Thyroid gland (tissue), 4 donors: ENCODE results near the gene CRAMP1. TPM values are rescaled to one million over a fixed set of nuclear protein-coding genes. Genes with fewer than 3 reads are reported as not detected.

Experiments
- DNase-seq, 2 donors: peaks; one replicate each; pipeline ENCODE4 v3.0.0-alpha.2; 2019
- H3K27ac ChIP-seq, 3 donors: fragments of 200-600 bp; sonication (generic); 1 replicate in 2 of 3; 2 replicates in 1 of 3; pipeline ENCODE4 v1.5.1; 2016 to 2019; ENCODE audit warnings: mild to moderate bottlenecking in 1 of 3, moderate library complexity in 1 of 3
- H3K27me3 ChIP-seq: fragments of 200-600 bp; sonication (generic); one replicate; pipeline ENCODE4 v1.5.1; 2019
- H3K36me3 ChIP-seq, 2 donors: fragments of 200-600 bp; sonication (generic); one replicate each; pipeline ENCODE4 v1.5.1; 2016 to 2019
- H3K4me1 ChIP-seq, 2 donors: fragments of 200-600 bp; sonication (generic); one replicate each; pipeline ENCODE4 v1.5.1; 2017 to 2019
- H3K4me3 ChIP-seq, 3 donors: fragments of 200-600 bp; sonication (generic); replicated peaks in 1 of 3; 1 replicate in 2 of 3; 2 replicates in 1 of 3; pipeline ENCODE4 v1.5.1; 2016; ENCODE audit warnings: mild to moderate bottlenecking in 1 of 3
- H3K9me3 ChIP-seq: fragments of 200-600 bp; sonication (generic); one replicate; pipeline ENCODE4 v1.5.1; 2017
- CTCF ChIP-seq, 6 experiments: fragments of 200-600 bp in 3 of 6; fragments of 450-650 bp in 3 of 6; sonication (generic) in 3 of 6; IDR thresholded peaks; one replicate each; pipeline ENCODE4 v1.5.1; 2016 to 2019; ENCODE audit warnings: antibody characterized with exemption in 6 of 6, mild to moderate bottlenecking in 2 of 6, inconsistent platforms in 1 of 6, moderate library complexity in 1 of 6
- POLR2A ChIP-seq, 2 donors: fragments of 450-650 bp; IDR thresholded peaks; one replicate each; pipeline ENCODE4 v1.6.1; 2017; ENCODE audit warnings: antibody characterized with exemption in 2 of 2, mild to moderate bottlenecking in 2 of 2, moderate library complexity in 1 of 2
- whole genome bisulfite sequencing, 2 donors: methylation state at CpG; one replicate each; pipeline ENCODE4 v1.1.5; 2017; 5-methylcytosine and 5-hydroxymethylcytosine counted together
- intact Hi-C: fragments of 100-400 bp; cut with DNase I; formaldehyde crosslinking; loops from one replicate; pipeline ENCODE4 v1.15.1; 2023
- total RNA-seq, 4 donors: library from RNA; depleted of rRNA; stranded (reverse); fragments of >200 nt; gene quantifications; one replicate each; pipeline ENCODE4 v1.2.3, GENCODE V29; 2016

CRAMP1 gene
- total RNA-seq, 4 donors from 2014 or later: 11.0 to 20.8 (median 15.6) TPM

DNA sequence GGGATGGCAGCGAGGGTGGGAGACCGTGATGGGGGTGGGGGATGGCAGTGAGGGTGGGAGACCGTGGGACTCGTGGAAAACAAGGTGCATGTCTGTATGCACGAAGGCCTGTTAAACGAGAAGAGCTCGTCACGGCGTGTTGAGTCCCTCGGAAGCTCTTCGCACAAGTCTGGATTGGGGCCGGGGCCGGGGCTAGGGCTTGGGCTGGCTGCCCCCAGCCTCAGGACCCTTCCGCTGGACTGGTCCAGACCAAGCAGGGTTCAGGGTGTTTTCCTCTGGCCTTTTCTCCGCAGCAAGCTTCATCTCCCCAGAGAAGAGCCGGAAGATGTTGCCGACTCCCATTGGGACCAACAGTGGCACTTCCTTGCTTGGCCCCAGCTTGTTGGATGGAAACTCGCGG, 58.2 kb downstream of the CRAMP1 start:
- peaks cover 83 to 95% of the 10 kb centered on the region in 2 donors for H3K36me3 ChIP-seq
- WGBS, 2 donors: 92 to 95% methylated on average over 16 to 18 of the region's 19 CpGs

GRCh38 chr16:1670866-1671265, 58.7 kb downstream of the CRAMP1 start:
- TF ChIP-seq CTCF (IDR thresholded peaks at IDR 0.05) (no peak), POLR2A (IDR thresholded peaks at IDR 0.05) (no peak)
- DNase-seq: no peak
- WGBS, 2 donors: 97% methylated on average over 7 of the region's 7 CpGs; no CpG with 5 or more reads in 1 of the 2 donors
- no peaks in the 10 kb centered on the region for H3K9me3 ChIP-seq
- H3K36me3 ChIP-seq: peaks cover 83 to 91% of the 10 kb centered on the region in 2 donors
- no peaks in the 10 kb centered on the region for H3K4me1 ChIP-seq
- intact Hi-C loops: no loop called here
- no peak overlapping the region for H3K27ac ChIP-seq
- H3K27me3 ChIP-seq: no peaks in the 10 kb centered on the region
- no peak overlapping the region for H3K4me3 ChIP-seq

More for the DNA sequence above, 58.2 kb downstream of the CRAMP1 start:
- DNase-seq: no peak
- TF ChIP-seq POLR2A (IDR thresholded peaks at IDR 0.05) (no peak), CTCF (IDR thresholded peaks at IDR 0.05) (no peak)
- H3K27me3 ChIP-seq: no peaks in the 10 kb centered on the region
- no peak overlapping the region for H3K27ac ChIP-seq
- no peak overlapping the region for H3K4me3 ChIP-seq
- no peaks in the 10 kb centered on the region for H3K9me3 ChIP-seq
- intact Hi-C loops: no loop called here
- H3K4me1 ChIP-seq: no peaks in the 10 kb centered on the region

GRCh38 chr16:1673424-1674151, 61.4 kb downstream of the CRAMP1 start:
- Histone ChIP-seq H3K4me3 (no peak overlapping the region), H3K27ac (no peak overlapping the region), H3K27me3 (no peaks in the 10 kb centered on the region), H3K9me3 (no peaks in the 10 kb centered on the region), H3K4me1 (peaks cover 0 to under 1% of the 10 kb centered on the region in 2 donors), H3K36me3 (peaks cover 55 to 63% of the 10 kb centered on the region in 2 donors)
- 89 to 94% methylated on average over 24 to 26 of the region's 26 CpGs for WGBS, 2 donors
- no peak for DNase-seq
- TF ChIP-seq CTCF (IDR thresholded peaks at IDR 0.05) (no peak), POLR2A (IDR thresholded peaks at IDR 0.05) (no peak)
- intact Hi-C loops: no loop called here

GRCh38 chr16:1674306-1674705, 62.1 kb downstream of the CRAMP1 start:
- Histone ChIP-seq H3K9me3 (no peaks in the 10 kb centered on the region), H3K27ac (no peak overlapping the region), H3K4me3 (no peak overlapping the region), H3K4me1 (peaks cover 6 to 7% of the 10 kb centered on the region in 2 donors), H3K27me3 (no peaks in the 10 kb centered on the region), H3K36me3 (peaks cover 48 to 56% of the 10 kb centered on the region in 2 donors)
- 91 to 92% methylated on average over 4 to 6 of the region's 7 CpGs for WGBS, 2 donors
- TF ChIP-seq POLR2A (IDR thresholded peaks at IDR 0.05) (no peak), CTCF (IDR thresholded peaks at IDR 0.05) (no peak)
- intact Hi-C loops: no loop called here
- DNase-seq: no peak
